HepG2 (cell line): ENCODE results near the gene CHMP1A. TPM values are rescaled to one million over a fixed set of nuclear protein-coding genes. Genes with fewer than 3 reads are reported as not detected.
A peak's percentile ranks its signal among the peaks of the same experiment; 100 is the strongest.

Experiments
- ATAC-seq: fragments of 200-7000 bp; cut with Tn5 transposase; 3 replicates; pipeline ENCODE4 v1.9.1; 2020; ENCODE audit warnings: mild to moderate bottlenecking, moderate library complexity
- BruUV-seq: library from RNA; stranded (reverse); fragments of 400-500 nt; replicated peaks from 2 replicates; lab custom pipeline; 2021; lab: Mats Ljungman, UMichigan
- CTCF ChIA-PET: fragments of 300-600 bp; formaldehyde crosslinking; extraction: SDS; loops from one replicate; lab custom pipeline; 2021; ENCODE audit warnings: low total read pairs, inconsistent platforms, low intra/inter-chr PET ratio; lab: Yijun Ruan, JAX
- POLR2A ChIA-PET: fragments of 350-600 bp; sonication (Branson Sonifier 250); formaldehyde crosslinking; loops from one replicate; lab custom pipeline; 2020; ENCODE audit warnings: antibody characterized with exemption, inconsistent platforms; lab: Yijun Ruan, JAX
- DNase-seq: peaks from one replicate; pipeline ENCODE4 v3.0.0-alpha.2; 2015; ENCODE audit warnings: low spot score
- FAIRE-seq: peaks from 3 replicates; lab custom pipeline; 2011; peaks lifted over from hg19 to GRCh38; lab: Jason Lieb, UNC
- H2AFZ ChIP-seq: one replicate; pipeline ENCODE4 v1.6.1; 2011; ENCODE audit warnings: low read length, inconsistent platforms
- H3K27ac ChIP-seq: fragments of 300-600 bp; 3 replicates; pipeline ENCODE4 v1.8.0; 2011; ENCODE audit warnings: mixed run types, mild to moderate bottlenecking, mixed read lengths, low read length, inconsistent platforms; ENCODE audit not compliant: insufficient read depth; ENCODE audit errors: extremely low read length
- H3K27me3 ChIP-seq, 2 experiments: fragments of 200-600 bp in 1 of 2; 2 replicates in 1 of 2; 3 replicates in 1 of 2; pipeline versions ENCODE4 v1.6.0 to v1.8.0; 2011; ENCODE audit warnings: low read length in 2 of 2, mild to moderate bottlenecking in 2 of 2, moderate library complexity in 2 of 2, inconsistent platforms in 1 of 2; ENCODE audit not compliant: insufficient read depth in 2 of 2, control insufficient read depth in 1 of 2
- H3K36me3 ChIP-seq, 2 experiments: fragments of 200-600 bp in 1 of 2; replicated peaks in 1 of 2; 2 replicates in 1 of 2; 3 replicates in 1 of 2; pipeline versions ENCODE4 v1.5.1 to v1.8.0; 2011; ENCODE audit warnings: low read length in 2 of 2, inconsistent platforms in 1 of 2; ENCODE audit not compliant: insufficient read depth in 2 of 2, control insufficient read depth in 1 of 2
- H3K4me1 ChIP-seq: 2 replicates; pipeline ENCODE4 v1.5.1; 2012; ENCODE audit warnings: low read length, inconsistent platforms; ENCODE audit not compliant: insufficient read depth
- H3K4me2 ChIP-seq: 2 replicates; pipeline ENCODE4 v1.6.0; 2011; ENCODE audit warnings: low read depth, low read length, inconsistent platforms
- H3K4me3 ChIP-seq, 3 experiments: fragments of 200-600 bp in 1 of 3; sonication (generic), shearing (Covaris generic) in 1 of 3; replicated peaks in 1 of 3; 2 replicates each; pipeline ENCODE4 v1.5.1; 2011 to 2016; ENCODE audit warnings: low read length in 3 of 3, inconsistent platforms in 2 of 3, low read depth in 2 of 3, mild to moderate bottlenecking in 2 of 3, control low read depth in 1 of 3, mixed read lengths in 1 of 3; ENCODE audit not compliant: insufficient read depth in 1 of 3
- H3K79me2 ChIP-seq: one replicate; pipeline ENCODE4 v1.6.1; 2011; ENCODE audit warnings: low read length, inconsistent platforms; ENCODE audit not compliant: insufficient read depth
- H3K9ac ChIP-seq: 2 replicates; pipeline ENCODE4 v1.6.0; 2011; ENCODE audit warnings: mild to moderate bottlenecking, low read depth, low read length, inconsistent platforms; ENCODE audit not compliant: insufficient read depth
- H3K9me3 ChIP-seq: 2 replicates; pipeline ENCODE4 v1.5.1; 2012; ENCODE audit warnings: mild to moderate bottlenecking, low read length
- H4K20me1 ChIP-seq: 2 replicates; pipeline ENCODE4 v1.6.0; 2011; ENCODE audit warnings: inconsistent platforms, mild to moderate bottlenecking, low read length, moderate library complexity; ENCODE audit not compliant: insufficient read depth
- ATF7 ChIP-seq, 2 experiments: fragments of 450-650 bp in 1 of 2; sonication (generic) in 1 of 2; formaldehyde crosslinking in 1 of 2; IDR thresholded peaks; 2 replicates each; pipeline versions ENCODE4 v1.4.0 to v1.6.1; 2016 to 2020; ENCODE audit warnings: antibody characterized with exemption in 1 of 2, mild to moderate bottlenecking in 1 of 2, missing genetic modification reagents in 1 of 2
- BORCS8-MEF2B ChIP-seq: sonication (generic); formaldehyde crosslinking; IDR thresholded peaks from 2 replicates; pipeline ENCODE4 v1.8.0; 2022; ENCODE audit warnings: mild to moderate bottlenecking, missing genetic modification reagents
- GFI1 ChIP-seq: sonication (generic); formaldehyde crosslinking; IDR thresholded peaks from 2 replicates; pipeline ENCODE4 v1.5.0; 2020; ENCODE audit warnings: missing genetic modification reagents, mild to moderate bottlenecking, borderline replicate concordance
- IRF9 ChIP-seq: sonication (generic); formaldehyde crosslinking; IDR thresholded peaks from 2 replicates; pipeline ENCODE4 v1.8.0; 2022; ENCODE audit warnings: missing genetic modification reagents, mild to moderate bottlenecking, borderline replicate concordance
- MAFF ChIP-seq: IDR thresholded peaks from 2 replicates; pipeline ENCODE4 v1.6.1; 2011; ENCODE audit warnings: low read depth, low read length, improper control_type of control experiment
- SAFB2 ChIP-seq: sonication (generic); formaldehyde crosslinking; IDR thresholded peaks from 2 replicates; pipeline ENCODE4 v1.5.1; 2020; ENCODE audit warnings: missing genetic modification reagents, low read depth, mild to moderate bottlenecking, borderline replicate concordance
- UBTF ChIP-seq: sonication (generic); formaldehyde crosslinking; IDR thresholded peaks from 2 replicates; pipeline ENCODE4 v1.4.0; 2020; ENCODE audit warnings: mild to moderate bottlenecking, missing genetic modification reagents
- ZFP62 ChIP-seq: sonication (generic); formaldehyde crosslinking; IDR thresholded peaks from 2 replicates; pipeline ENCODE4 v1.4.0; 2020; ENCODE audit warnings: missing genetic modification reagents
- ZNF407 ChIP-seq: sonication (generic); formaldehyde crosslinking; IDR thresholded peaks from one replicate; pipeline ENCODE4 v1.5.1; 2020; ENCODE audit warnings: mild to moderate bottlenecking, missing genetic modification reagents; ENCODE audit errors: not compliant biosample characterization
- ZNF468 ChIP-seq: sonication (generic); formaldehyde crosslinking; IDR thresholded peaks from 2 replicates; pipeline ENCODE4 v1.8.0; 2022; ENCODE audit warnings: mild to moderate bottlenecking, moderate library complexity, missing genetic modification reagents
- ZNF619 ChIP-seq: sonication (generic); formaldehyde crosslinking; IDR thresholded peaks from 2 replicates; pipeline ENCODE4 v1.4.0; 2020; ENCODE audit warnings: mild to moderate bottlenecking, missing genetic modification reagents
- WGBS: methylation state at CpG from one replicate; pipeline ENCODE4 v1.1.6; 2017; ENCODE audit warnings: low lambda C conversion rate; 5-methylcytosine and 5-hydroxymethylcytosine counted together
- in situ Hi-C: cut with HindIII; loops from 2 replicates; pipeline ENCODE4 v1.10.0; 2017; ENCODE audit warnings: low pct_unique_long_range_greater_than_20kb; ENCODE audit not compliant: extremely low pct_ligation_motif_present
- intact Hi-C: fragments of 100-400 bp; cut with micrococcal nuclease; formaldehyde crosslinking; loops from one replicate; pipeline ENCODE4 v1.10.0; 2022; ENCODE audit not compliant: unreplicated experiment
- polyA plus RNA-seq, 8 experiments: library from polyadenylated mRNA; depleted of rRNA in 3 of 8; stranded (reverse) in 7 of 8; unstranded in 1 of 8; fragments of >200 nt; fragmentation: Illumina TruSeq in 4 of 8; extraction: Trizol in 4 of 8; gene quantifications; 2 replicates each; pipeline versions ENCODE4 v1.2.1 to v1.2.3, GENCODE V29; 2011 to 2016; ENCODE audit warnings: low read depth in 4 of 8, missing spikeins in 1 of 8, mixed read lengths in 1 of 8; ENCODE audit not compliant: insufficient read depth in 1 of 8
- total RNA-seq, 5 experiments: library from RNA; depleted of rRNA; stranded (reverse); fragments of >200 nt; fragmentation: Illumina TruSeq; extraction: Trizol; gene quantifications; 2 replicates each; pipeline ENCODE4 v1.2.3, GENCODE V29; 2016; ENCODE audit warnings: low read depth in 1 of 5

CHMP1A gene
- total and polyA plus RNA-seq, 2 of the 13 experiments (the other 11 are each of a cell fraction or from before 2014, with no cell fraction given), result 69.4 to 73.3 TPM

GRCh38 chr16:89656435-89657121 lies 930 bp downstream of the CHMP1A start:
- Histone ChIP-seq H3K9me3 (no peaks in the 10 kb centered on the region), H3K79me2 (peaks cover 49% of the 10 kb centered on the region), H3K27ac (peak overlapping the region; percentile 64), H3K4me1 (peaks cover 38% of the 10 kb centered on the region), H4K20me1 (no peaks in the 10 kb centered on the region), H3K27me3 (no peaks in the 10 kb centered on the region; a peak in 1 of 5 replicates), H3K9ac (peak overlapping the region; percentile 96), H2AFZ (no peak overlapping the region), H3K4me2 (peak overlapping the region; percentile 97), H3K4me3 (peak overlapping the region; percentile 91 to 100 (median 99)), H3K36me3 (peaks cover 17 to 39% of the 10 kb centered on the region in 2 experiments)
- TSS peak; percentile 57 for BruUV-seq
- no peak for ATAC-seq
- in situ Hi-C loops, result loop anchor here (5.0 kb wide), 1 partner anchor 46 kb away; the partner anchor contains the start of gene SPATA2L
- 12% methylated on average over 32 of the region's 32 CpGs for WGBS
- no peak for FAIRE-seq
- CTCF ChIA-PET, result no interaction called here
- POLR2A ChIA-PET, result interaction anchor here (1.1 to 2.8 kb wide), 4 partner anchors 31 to 49 kb away, joined by 3 to 21 read pairs (median 9); partner anchors contain the start of genes CDK10 and SPATA2L
- intact Hi-C loops, result no loop called here
- no peak for DNase-seq
- TF ChIP-seq MAFF (no peak), ZFP62 (no peak), BORCS8-MEF2B (CRISPR knock-in tag) (0 out of 2 replicates have a peak, but pooled peaks have one; percentile 26), IRF9 (CRISPR knock-in tag) (no peak), ZNF468 (CRISPR knock-in tag) (no peak), ATF7 (IDR thresholded peaks at IDR 0.05) (no peak), ATF7 (CRISPR knock-in tag; IDR thresholded peaks at IDR 0.05) (no peak), UBTF (CRISPR knock-in tag) (no peak), SAFB2 (CRISPR knock-in tag) (no peak), ZNF619 (CRISPR knock-in tag) (no peak), ZNF407 (CRISPR knock-in tag) (no peak), GFI1 (CRISPR knock-in tag) (no peak)
